MM.1S (cell line): ENCODE results near the gene CCR2.

Experiments
- EZH2 ChIP-seq: fragments of 300-600 bp; sonication (generic); optimal IDR thresholded peaks from 2 replicates; pipeline ENCODE3; 2017; ENCODE audit warnings: low read depth, mild to moderate bottlenecking, antibody characterized with exemption, low read length, mixed read lengths
- EZH2phosphoT487 ChIP-seq: fragments of 300-600 bp; sonication (generic); IDR thresholded peaks from 2 replicates; pipeline ENCODE4 v1.6.1; 2018; ENCODE audit warnings: antibody characterized with exemption, low read length
- TF ChIP-seq, protein P1 (sequence below): fragments of 300-600 bp; sonication (generic); IDR thresholded peaks from 2 replicates; pipeline ENCODE4 v1.5.1; 2016; ENCODE audit warnings: antibody characterized with exemption, low read length, mixed read lengths

DNA sequence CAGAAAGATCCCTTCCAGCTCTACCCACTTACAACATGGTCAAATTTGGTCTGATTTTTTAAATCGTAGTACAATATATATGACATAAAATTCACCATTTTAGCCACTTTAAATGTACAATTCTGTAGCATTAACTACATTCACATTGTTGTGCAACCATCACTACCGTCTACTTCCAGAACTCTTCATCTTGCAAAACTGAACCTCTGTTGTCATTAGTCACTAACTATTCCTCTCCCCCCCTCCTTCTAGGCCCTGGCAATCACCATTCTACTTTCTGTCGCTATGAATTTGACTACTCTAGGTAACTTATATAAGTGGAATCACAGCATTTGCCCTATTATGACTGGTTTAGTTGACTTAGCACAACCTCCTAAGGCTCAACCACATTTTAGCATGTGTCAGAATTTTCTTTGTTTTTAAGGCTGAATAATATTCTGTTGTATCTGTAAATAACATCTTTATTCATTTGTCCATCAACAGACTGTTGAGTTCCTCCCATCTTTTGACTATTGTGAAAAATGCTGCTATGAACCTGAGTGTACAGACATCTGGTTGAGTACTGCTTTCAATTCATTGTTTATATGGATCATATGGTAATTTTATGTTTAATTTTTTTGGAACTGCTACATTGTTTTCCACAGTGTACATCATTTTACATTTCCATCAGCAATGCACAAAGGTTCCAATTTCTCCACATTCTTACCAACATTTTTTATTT is 35.5 kb upstream of the CCR2 start:
- TF ChIP-seq EZH2, result no peak
- TF ChIP-seq, protein P1, sequence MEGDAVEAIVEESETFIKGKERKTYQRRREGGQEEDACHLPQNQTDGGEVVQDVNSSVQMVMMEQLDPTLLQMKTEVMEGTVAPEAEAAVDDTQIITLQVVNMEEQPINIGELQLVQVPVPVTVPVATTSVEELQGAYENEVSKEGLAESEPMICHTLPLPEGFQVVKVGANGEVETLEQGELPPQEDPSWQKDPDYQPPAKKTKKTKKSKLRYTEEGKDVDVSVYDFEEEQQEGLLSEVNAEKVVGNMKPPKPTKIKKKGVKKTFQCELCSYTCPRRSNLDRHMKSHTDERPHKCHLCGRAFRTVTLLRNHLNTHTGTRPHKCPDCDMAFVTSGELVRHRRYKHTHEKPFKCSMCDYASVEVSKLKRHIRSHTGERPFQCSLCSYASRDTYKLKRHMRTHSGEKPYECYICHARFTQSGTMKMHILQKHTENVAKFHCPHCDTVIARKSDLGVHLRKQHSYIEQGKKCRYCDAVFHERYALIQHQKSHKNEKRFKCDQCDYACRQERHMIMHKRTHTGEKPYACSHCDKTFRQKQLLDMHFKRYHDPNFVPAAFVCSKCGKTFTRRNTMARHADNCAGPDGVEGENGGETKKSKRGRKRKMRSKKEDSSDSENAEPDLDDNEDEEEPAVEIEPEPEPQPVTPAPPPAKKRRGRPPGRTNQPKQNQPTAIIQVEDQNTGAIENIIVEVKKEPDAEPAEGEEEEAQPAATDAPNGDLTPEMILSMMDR, result no peak
- no peak for TF ChIP-seq EZH2phosphoT487
